ENCODE results near the gene DMWD. TPM values are rescaled to one million over a fixed set of nuclear protein-coding genes. Genes with fewer than 3 reads are reported as not detected.

The DMWD gene
- total RNA-seq, 1 donor from 2014 or later = 110 TPM

GRCh38 chr19:45747513-45747912 lies 45.1 kb downstream of the DMWD start:
- Histone ChIP-seq H3K4me1 (no peaks in the 10 kb centered on the region), H3K4me3 (no peak overlapping the region), H3K36me3 (no peaks in the 10 kb centered on the region), H3K27ac (no peak overlapping the region), H3K27me3 (no peaks in the 10 kb centered on the region), H3K9me3 (no peaks in the 10 kb centered on the region)
- intact Hi-C loops (cut with DNase I) = no loop called here
- DNase-seq (ENCODE audit: low spot score in 2 of 2) = no peak
- no peak for TF ChIP-seq CTCF (IDR thresholded peaks at IDR 0.05)

- no peak for DNase-seq (ENCODE audit: low spot score in 2 of 2)
- Histone ChIP-seq H3K4me1 (no peaks in the 10 kb centered on the region), H3K27me3 (no peaks in the 10 kb centered on the region), H3K27ac (no peak overlapping the region), H3K36me3 (no peaks in the 10 kb centered on the region), H3K9me3 (no peaks in the 10 kb centered on the region), H3K4me3 (no peak overlapping the region)
- no peak for TF ChIP-seq CTCF (IDR thresholded peaks at IDR 0.05)
- intact Hi-C loops (cut with DNase I) = no loop called here
Observed at GRCh38 chr19:45746866-45747265, 45.8 kb downstream of the DMWD start.

GRCh38 chr19:45745606-45746005 lies 47.0 kb downstream of the DMWD start:
- Histone ChIP-seq H3K4me1 (no peaks in the 10 kb centered on the region), H3K4me3 (no peak overlapping the region), H3K9me3 (no peaks in the 10 kb centered on the region), H3K27ac (no peak overlapping the region), H3K36me3 (no peaks in the 10 kb centered on the region), H3K27me3 (no peaks in the 10 kb centered on the region)
- no peak for TF ChIP-seq CTCF (IDR thresholded peaks at IDR 0.05)
- no peak for DNase-seq (ENCODE audit: low spot score in 2 of 2)
- intact Hi-C loops (cut with DNase I) = no loop called here

- DNase-seq (ENCODE audit: low spot score in 2 of 2) = no peak
- no peak overlapping the region for H3K4me3 ChIP-seq
- H3K27ac ChIP-seq = no peak overlapping the region
- intact Hi-C loops (cut with DNase I) = no loop called here
- no peaks in the 10 kb centered on the region for H3K36me3 ChIP-seq
- H3K4me1 ChIP-seq = no peaks in the 10 kb centered on the region
- no peaks in the 10 kb centered on the region for H3K9me3 ChIP-seq
- no peaks in the 10 kb centered on the region for H3K27me3 ChIP-seq
- no peak for TF ChIP-seq CTCF (IDR thresholded peaks at IDR 0.05)
Observed at GRCh38 chr19:45742969-45743368, 49.7 kb downstream of the DMWD start.

GRCh38 chr19:45739498-45740439 lies 52.9 kb downstream of the DMWD start:
- no peaks in the 10 kb centered on the region for H3K36me3 ChIP-seq
- H3K9me3 ChIP-seq = no peaks in the 10 kb centered on the region
- DNase-seq (ENCODE audit: low spot score in 2 of 2) = no peak
- H3K27ac ChIP-seq = no peak overlapping the region
- TF ChIP-seq CTCF (IDR thresholded peaks at IDR 0.05) = no peak
- no peaks in the 10 kb centered on the region for H3K4me1 ChIP-seq
- no peaks in the 10 kb centered on the region for H3K27me3 ChIP-seq
- intact Hi-C loops (cut with DNase I) = no loop called here
- H3K4me3 ChIP-seq = no peak overlapping the region

Data from ascending aorta (tissue), 2 donors.